Panc1 (cell line): Measurements from ENCODE around the gene AP3B2.

Experiments used
- CTCF ChIP-seq: fragments of 450-650 bp; IDR thresholded peaks from 2 replicates; pipeline ENCODE4 v1.5.1; 2017; ENCODE audit warnings: mild to moderate bottlenecking
- REST ChIP-seq, 2 experiments: IDR thresholded peaks; 2 replicates each; pipeline ENCODE4 v1.6.1; 2011 to 2012; ENCODE audit warnings: low read depth in 2 of 2, control low read depth in 1 of 2, low read length in 1 of 2, mild to moderate bottlenecking in 1 of 2, moderate library complexity in 1 of 2; ENCODE audit not compliant: insufficient read depth in 1 of 2
- SIN3A ChIP-seq: IDR thresholded peaks from 2 replicates; pipeline ENCODE4 v1.6.1; 2012; ENCODE audit warnings: low read depth, mild to moderate bottlenecking, low read length, moderate library complexity, borderline replicate concordance; ENCODE audit not compliant: insufficient read depth

- TF ChIP-seq REST (IDR thresholded peaks at IDR 0.05; ENCODE audit: insufficient read depth in 1 of 2, low read depth in 2 of 2, low read length in 1 of 2) (no peak), CTCF (no peak), SIN3A (no peak)
These were observed 98.3 kb downstream of the AP3B2 start for GRCh38 chr15:82611348-82611747.
